CD4-positive, alpha-beta T cell treated with Interleukin-6 for 4 hours (primary cell): ENCODE measurements around the gene OTOG.

Source experiments
- DNase-seq: peaks from one replicate; pipeline ENCODE4 v3.0.0-alpha.2; 2020; ENCODE audit warnings: mixed read lengths

The OTOG gene

DNA sequence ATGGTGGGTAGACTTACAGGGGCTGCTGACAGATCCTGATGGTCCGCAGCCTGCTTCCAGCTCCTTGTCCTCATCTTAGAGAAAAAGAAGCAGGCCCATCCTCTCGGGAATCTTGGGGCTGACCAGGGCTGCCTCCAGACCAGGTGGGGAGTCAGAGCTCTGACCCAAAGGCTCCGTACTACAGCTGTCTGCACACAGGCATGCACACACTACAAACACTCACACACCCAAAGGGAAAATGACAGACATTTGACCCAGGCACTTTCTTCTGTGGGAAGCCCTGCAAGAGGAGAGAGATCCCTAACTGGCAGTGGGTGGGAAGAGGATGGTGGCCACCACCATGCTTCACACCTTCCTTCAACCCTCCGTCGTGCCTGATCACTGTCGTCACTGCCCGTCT lies 125.4 kb downstream of the OTOG start:
- no peak for DNase-seq

GRCh38 chr11:17673951-17674350 lies 126.9 kb downstream of the OTOG start:
- DNase-seq, result no peak

GRCh38 chr11:17682848-17683247 lies 135.8 kb downstream of the OTOG start:
- no peak for DNase-seq

- no peak for DNase-seq
Observed at GRCh38 chr11:17683377-17684161, 136.5 kb downstream of the OTOG start.

DNA sequence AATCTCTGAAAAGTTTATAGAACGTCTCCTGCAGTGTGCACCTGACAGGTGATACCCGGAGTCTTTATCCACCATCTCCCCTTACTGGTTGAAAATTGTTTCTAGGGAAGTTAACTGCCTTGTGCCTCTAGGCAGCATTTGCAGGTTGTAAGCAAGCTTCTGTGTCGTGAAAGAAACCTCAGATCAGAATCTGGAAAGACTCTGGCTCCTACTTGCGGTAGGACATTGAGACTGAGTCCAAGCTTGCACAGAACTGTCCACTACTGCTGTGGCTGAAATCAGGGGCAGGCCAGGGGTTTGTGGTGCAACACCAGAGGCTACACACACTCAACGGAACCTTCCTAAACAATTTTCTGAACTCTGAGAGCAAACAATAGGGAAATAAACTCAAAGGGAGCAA lies 137.5 kb downstream of the OTOG start:
- no peak for DNase-seq

- no peak for DNase-seq
Observed at GRCh38 chr11:17686231-17686980, 139.3 kb downstream of the OTOG start.

- no peak for DNase-seq
Observed at GRCh38 chr11:17687946-17688670, 141.0 kb downstream of the OTOG start.

DNA sequence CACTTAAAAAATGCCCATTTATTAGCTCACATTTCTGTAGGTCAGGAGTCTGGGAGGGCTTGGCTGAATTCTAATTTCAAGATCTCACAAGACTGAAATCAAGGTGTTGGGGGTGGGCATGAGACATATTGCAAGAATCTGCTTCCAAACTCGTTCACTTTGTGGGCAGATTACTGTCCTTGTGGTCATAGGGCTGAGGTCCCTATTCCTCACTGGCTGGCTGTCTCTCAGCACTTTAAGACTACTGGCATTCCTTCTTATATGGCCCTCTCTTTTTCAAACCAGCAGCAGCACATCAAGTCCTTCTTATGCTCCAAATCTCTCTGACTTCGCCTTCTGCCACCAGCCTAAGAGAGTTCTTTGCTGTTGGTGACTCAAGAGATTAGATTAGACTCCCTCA lies 144.5 kb downstream of the OTOG start:
- DNase-seq, result no peak

DNA sequence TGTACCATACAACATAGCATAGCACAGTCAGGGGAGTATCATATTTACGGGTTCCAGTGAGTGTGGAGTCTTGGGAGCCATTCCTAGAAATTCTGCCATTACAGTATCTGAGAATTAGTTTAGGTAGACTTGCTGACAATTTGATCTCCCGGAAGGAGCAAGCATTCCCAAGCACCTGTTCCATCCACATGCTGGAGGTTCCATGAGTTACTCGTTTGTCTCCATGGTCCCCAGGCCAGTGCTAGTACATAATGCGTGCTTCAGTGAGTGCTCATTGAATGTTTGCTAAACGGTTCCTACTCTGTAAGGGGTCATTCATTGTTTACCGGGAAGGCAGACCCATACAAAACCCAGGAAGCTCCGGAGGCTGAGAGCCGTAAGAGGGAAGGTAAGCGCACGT lies 144.9 kb downstream of the OTOG start:
- no peak for DNase-seq

DNA sequence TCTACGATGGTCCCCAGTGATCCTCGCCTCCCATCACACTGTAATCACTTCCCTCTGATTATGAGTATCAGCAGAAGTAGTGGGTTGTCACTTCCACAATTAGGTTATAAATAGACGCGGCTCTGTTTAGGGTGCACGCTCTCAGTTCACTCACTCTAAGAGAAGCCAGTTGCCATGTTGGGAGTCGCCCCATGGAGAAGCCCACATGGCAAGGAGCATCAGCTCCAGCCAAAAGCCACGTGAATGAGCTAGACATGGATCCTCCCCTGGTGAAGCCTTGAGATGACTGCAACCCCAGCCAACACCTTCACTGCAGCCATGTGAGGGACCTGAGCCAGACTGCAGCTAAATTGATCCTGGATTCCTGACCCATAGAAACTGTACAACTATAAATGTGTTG lies 145.9 kb downstream of the OTOG start:
- DNase-seq, result no peak

- no peak for DNase-seq
Observed at GRCh38 chr11:17693531-17693930, 146.5 kb downstream of the OTOG start.

DNA sequence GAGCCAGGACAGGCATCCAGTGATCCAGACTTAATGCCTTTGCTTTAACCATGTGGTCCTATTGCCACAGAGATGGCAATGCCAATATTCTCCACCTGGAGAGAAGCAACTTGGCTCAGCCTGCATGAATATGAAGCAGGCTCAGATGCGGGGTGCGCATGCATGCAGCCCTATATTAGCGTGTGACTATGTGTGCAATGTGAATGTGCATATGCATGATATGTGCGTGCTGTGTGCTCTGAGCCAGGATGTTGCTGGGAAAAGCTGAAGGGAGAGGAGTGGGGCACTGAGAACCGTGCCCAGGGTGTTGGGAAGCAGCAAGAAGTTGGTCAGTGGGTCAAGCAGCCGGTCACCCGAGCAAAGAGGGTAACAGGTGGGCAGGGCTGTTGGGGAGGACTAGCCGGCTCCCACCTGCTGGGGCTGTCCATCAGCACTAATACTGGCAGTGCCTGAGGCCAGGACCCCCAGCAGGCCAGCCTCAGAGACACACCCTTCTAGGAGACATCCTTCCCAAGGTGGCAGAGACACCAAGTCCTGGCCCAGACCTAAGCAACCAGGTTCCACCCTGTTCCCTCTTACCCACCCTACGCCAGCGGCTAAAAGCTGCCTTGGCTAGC lies 147.5 kb downstream of the OTOG start:
- no peak for DNase-seq

DNA sequence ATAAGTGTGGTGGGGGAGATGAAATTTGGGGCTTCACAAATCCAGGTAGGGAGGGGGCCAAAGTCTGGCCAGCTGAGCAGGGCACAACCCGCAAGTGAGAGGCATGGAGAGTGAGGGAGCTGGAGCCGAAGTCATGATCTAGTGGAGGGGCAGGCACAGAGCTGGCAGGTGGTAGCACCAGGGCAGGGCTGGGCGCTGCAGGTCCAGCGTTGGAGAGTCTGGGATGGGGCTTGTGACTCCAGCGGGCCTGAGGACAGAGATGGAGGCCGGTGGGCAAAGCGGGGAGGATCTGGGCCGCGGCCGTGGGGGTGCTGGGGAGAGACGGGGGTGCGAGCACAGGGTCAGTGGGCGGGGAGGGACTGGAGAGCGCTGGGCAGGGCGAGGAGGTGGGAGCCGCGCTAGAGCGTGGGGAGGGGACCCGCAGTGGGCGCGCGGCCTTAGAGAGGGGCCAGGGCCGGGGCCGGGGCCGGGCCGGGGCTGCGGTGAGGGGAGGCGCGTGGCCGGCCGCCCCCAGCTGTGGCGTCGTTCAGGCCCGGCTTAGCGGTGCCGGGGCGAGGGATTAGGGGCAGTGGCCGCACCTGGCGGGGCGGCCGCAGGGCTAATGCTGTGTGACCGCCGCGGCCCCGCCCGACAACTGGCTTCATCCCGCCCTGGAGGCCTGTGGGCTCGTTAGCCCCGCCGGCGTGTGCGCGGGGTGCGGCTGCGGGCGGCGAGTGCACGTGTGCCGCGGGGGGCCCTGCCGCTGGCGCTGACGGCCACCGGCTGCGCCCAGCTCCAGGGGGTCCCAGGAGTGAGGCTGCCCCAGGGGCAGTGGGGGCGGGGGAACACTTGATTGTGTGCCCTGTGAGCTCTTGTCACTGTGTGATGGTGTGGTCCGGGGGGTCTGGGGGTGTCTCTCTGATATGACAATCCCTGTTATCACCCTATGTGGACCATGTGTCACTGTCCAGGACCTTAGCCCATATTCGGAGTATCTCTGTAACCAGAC lies 148.7 kb downstream of the OTOG start:
- DNase-seq, result no peak

GRCh38 chr11:17696741-17697140 lies 149.7 kb downstream of the OTOG start:
- DNase-seq, result no peak
